ENCODE measurements around the gene ADGRG6. TPM values are rescaled to one million over a fixed set of nuclear protein-coding genes. Genes with fewer than 3 reads are reported as not detected.

The ADGRG6 gene
- total and polyA plus RNA-seq, 2 donors (not counting 3 experiments of a cell fraction or from before 2014, with no cell fraction given), result 99.3 to 166 TPM

- POLR2A ChIA-PET, result no interaction called here
- no peak for FAIRE-seq
- H3K9ac ChIP-seq (replicated peaks; ENCODE audit: extremely low read depth, insufficient read depth, low read length), result no peak overlapping the region
- H3K4me1 ChIP-seq (ENCODE audit: control insufficient read depth, extremely low read depth, insufficient read depth, low read length), result no peaks in the 10 kb centered on the region
- no peak for DNase-seq (ENCODE audit: low read depth, low spot score)
- TF ChIP-seq MYC (IDR thresholded peaks at IDR 0.05; ENCODE audit: low read depth, low read length) (no peak), POLR2A (IDR thresholded peaks at IDR 0.05; ENCODE audit: low read depth, low read length) (no peak), EZH2 (IDR thresholded peaks at IDR 0.05; ENCODE audit: borderline replicate concordance, low read depth, low read length, severe bottlenecking) (no peak), MAX (IDR thresholded peaks at IDR 0.05; ENCODE audit: insufficient read depth, insufficient read length) (no peak), JUN (IDR thresholded peaks at IDR 0.05; ENCODE audit: borderline replicate concordance, insufficient read depth, insufficient read length, low read depth) (no peak), CTCF (IDR thresholded peaks at IDR 0.05; ENCODE audit: extremely low read depth in 1 of 2, insufficient read depth in 1 of 2, low read depth in 1 of 2, low read length in 2 of 2) (no peak), POLR2AphosphoS5 (IDR thresholded peaks at IDR 0.05; ENCODE audit: insufficient read depth, low read depth, low read length) (no peak)
- H2AFZ ChIP-seq (ENCODE audit: low read depth, low read length), result no peak overlapping the region
- H3K9me1 ChIP-seq (replicated peaks; ENCODE audit: control insufficient read depth, extremely low read depth, insufficient read depth, low read length), result no peaks in the 10 kb centered on the region
- no TSS peak for BruUV-seq (replicated peaks)
- CTCF ChIA-PET, result interaction anchor here (4.0 kb wide), 1 partner anchor 8 kb away, joined by 24 read pairs; no protein-coding TSS in a partner anchor
- H4K20me1 ChIP-seq (replicated peaks; ENCODE audit: control insufficient read depth, extremely low read depth, insufficient read depth, low read length), result no peaks in the 10 kb centered on the region
- intact Hi-C loops (cut with micrococcal nuclease), result no loop called here
- peaks cover 9 to 11% of the 10 kb centered on the region in 2 experiments for H3K27me3 ChIP-seq (ENCODE audit: control insufficient read depth in 2 of 2, insufficient read depth in 2 of 2, low read length in 2 of 2)
- H3K4me2 ChIP-seq (ENCODE audit: insufficient read depth, low read length), result no peak overlapping the region
- H3K36me3 ChIP-seq (ENCODE audit: control insufficient read depth in 2 of 2, extremely low read depth in 1 of 2, insufficient read depth in 2 of 2, low read length in 2 of 2), result no peaks in the 10 kb centered on the region
- H3K9me3 ChIP-seq (replicated peaks; ENCODE audit: control insufficient read depth, insufficient read depth, low read length), result no peaks in the 10 kb centered on the region
- no peak overlapping the region for H3K4me3 ChIP-seq (replicated peaks in 1 of 3; ENCODE audit: insufficient read depth in 1 of 3, low read depth in 1 of 3, low read length in 3 of 3)
- H3K79me2 ChIP-seq (ENCODE audit: control insufficient read depth, insufficient read depth, low read length), result no peaks in the 10 kb centered on the region
- dilution Hi-C loops (cut with MboI; ENCODE audit: extremely low pct_ligation_motif_present, low sequenced_read_pairs), result no loop called here
- H3K27ac ChIP-seq (ENCODE audit: insufficient read depth, low read depth, low read length), result no peak overlapping the region
Observed at GRCh38 chr6:142482974-142483373, 181.2 kb downstream of the ADGRG6 start.

Data from endothelial cell of umbilical vein (primary cell).